NCI-H146 treated with DMSO at 0.1 percent for 48 hours (cell line): ENCODE data around the gene CTPS2.
"Not testable (repeated sequence)": the region's sequence is repeated elsewhere in the genome, so short reads cannot be mapped to it uniquely, and the experiment has no call there.

ENCODE experiments used
- DNase-seq: peaks from one replicate; lab custom pipeline; 2025; ENCODE audit not compliant: unreplicated experiment; lab: John Stamatoyannopoulos, UW

Gene CTPS2

GRCh38 chrX:16715638-16716037 is 3.2 kb upstream of the CTPS2 start:
- not testable (repeated sequence) for DNase-seq

GRCh38 chrX:16714504-16714903 is 2.0 kb upstream of the CTPS2 start:
- no peak for DNase-seq

GRCh38 chrX:16711893-16712547 is 449 bp downstream of the CTPS2 start:
- no peak for DNase-seq

GRCh38 chrX:16711219-16711811 is 1.2 kb downstream of the CTPS2 start:
- DNase-seq = no peak

- DNase-seq = no peak
Observed at GRCh38 chrX:16708016-16708415, 4.5 kb downstream of the CTPS2 start.

- no peak for DNase-seq
Observed at GRCh38 chrX:16705370-16705769, 7.1 kb downstream of the CTPS2 start.

GRCh38 chrX:16702700-16703599 is 9.5 kb downstream of the CTPS2 start:
- no peak for DNase-seq

GRCh38 chrX:16700734-16701133 is 11.7 kb downstream of the CTPS2 start:
- DNase-seq = no peak

GRCh38 chrX:16699389-16699788 is 13.1 kb downstream of the CTPS2 start:
- DNase-seq = no peak

- no peak for DNase-seq
Observed at GRCh38 chrX:16696956-16697355, 15.5 kb downstream of the CTPS2 start.

GRCh38 chrX:16695079-16695676 is 17.3 kb downstream of the CTPS2 start:
- peak; percentile 2 for DNase-seq

- no peak for DNase-seq
Observed at GRCh38 chrX:16687514-16687913, 25.0 kb downstream of the CTPS2 start.

GRCh38 chrX:16683007-16683664 is 29.3 kb downstream of the CTPS2 start:
- no peak for DNase-seq

GRCh38 chrX:16678689-16679088 is 33.8 kb downstream of the CTPS2 start:
- no peak for DNase-seq

GRCh38 chrX:16671005-16671404 is 41.5 kb downstream of the CTPS2 start:
- DNase-seq = no peak

GRCh38 chrX:16666541-16666940 is 45.9 kb downstream of the CTPS2 start:
- DNase-seq = no peak

- DNase-seq = no peak
Observed at GRCh38 chrX:16665089-16665488, 47.4 kb downstream of the CTPS2 start.

GRCh38 chrX:16664626-16665025 is 47.8 kb downstream of the CTPS2 start:
- no peak for DNase-seq

- no peak for DNase-seq
Observed at GRCh38 chrX:16664074-16664473, 48.4 kb downstream of the CTPS2 start.

- no peak for DNase-seq
Observed at GRCh38 chrX:16662402-16662801, 50.1 kb downstream of the CTPS2 start.

- DNase-seq = no peak
Observed at GRCh38 chrX:16661495-16661894, 51.0 kb downstream of the CTPS2 start.
